Kidney (tissue), 14 donors: ENCODE data around the gene UPK1A. TPM values are rescaled to one million over a fixed set of nuclear protein-coding genes. Genes with fewer than 3 reads are reported as not detected.
A peak's percentile ranks its signal among the peaks of the same experiment; 100 is the strongest.

Source experiments
- DNase-seq, 5 donors: peaks; one replicate each; pipeline ENCODE4 v3.0.0-alpha.2; 2013 to 2020
- FAIRE-seq: peaks from 2 replicates; lab custom pipeline; 2012; peaks lifted over from hg19 to GRCh38; lab: Jason Lieb, UNC
- H3K27ac ChIP-seq, 2 donors: one replicate each; pipeline ENCODE4 v1.7.0; 2013; ENCODE audit warnings: low read depth in 2 of 2, low read length in 2 of 2, inconsistent platforms in 1 of 2
- H3K27me3 ChIP-seq: one replicate; pipeline ENCODE4 v1.7.1; 2013; ENCODE audit warnings: low read length, inconsistent platforms; ENCODE audit not compliant: control insufficient read depth, insufficient read depth
- H3K36me3 ChIP-seq, 3 donors: one replicate each; pipeline versions ENCODE4 v1.7.0 to v1.7.1; 2013; ENCODE audit warnings: low read length in 3 of 3, control low read depth in 1 of 3, inconsistent platforms in 1 of 3; ENCODE audit not compliant: insufficient read depth in 3 of 3, control insufficient read depth in 2 of 3
- H3K4me1 ChIP-seq, 3 donors: one replicate each; pipeline versions ENCODE4 v1.7.0 to v1.7.1; 2013; ENCODE audit warnings: low read length in 3 of 3, inconsistent platforms in 1 of 3, low read depth in 1 of 3; ENCODE audit not compliant: control insufficient read depth in 2 of 3, insufficient read depth in 2 of 3
- H3K4me3 ChIP-seq, 3 donors: one replicate each; pipeline versions ENCODE4 v1.7.0 to v1.8.1; 2013; ENCODE audit warnings: low read length in 3 of 3, control low read depth in 1 of 3, inconsistent platforms in 1 of 3
- H3K9ac ChIP-seq, 3 donors: one replicate each; pipeline versions ENCODE4 v1.7.0 to v1.7.1; 2013; ENCODE audit warnings: low read length in 3 of 3, control low read depth in 1 of 3, inconsistent platforms in 1 of 3
- H3K9me3 ChIP-seq, 3 donors: one replicate each; pipeline versions ENCODE4 v1.7.0 to v1.7.1; 2013; ENCODE audit warnings: low read length in 3 of 3, control low read depth in 1 of 3, inconsistent platforms in 1 of 3; ENCODE audit not compliant: control insufficient read depth in 2 of 3, insufficient read depth in 1 of 3
- CTCF ChIP-seq: IDR thresholded peaks from 3 replicates; pipeline ENCODE4 v1.5.1; 2012; ENCODE audit warnings: mild to moderate bottlenecking, moderate library complexity, borderline replicate concordance; ENCODE audit not compliant: insufficient read depth; ENCODE audit errors: extremely low read depth
- intact Hi-C: fragments of 100-400 bp; cut with DNase I; formaldehyde crosslinking; loops from one replicate; pipeline ENCODE4 v1.11.1; 2022
- polyA plus RNA-seq: library from polyadenylated mRNA; stranded (reverse); fragments of 350-450 nt; fragmentation: Illumina TruSeq; extraction: RNeasy Lipid Tissue Mini Kit (QIAGEN cat#74804); gene quantifications from one replicate; pipeline ENCODE4 v1.2.3, GENCODE V29; 2014; ENCODE audit warnings: low read depth, low replicate concordance; ENCODE audit not compliant: insufficient read depth
- total RNA-seq: library from RNA; stranded (reverse); fragmentation: NEBNext Ultra II Directional; extraction: Animal tissue kit (Norgen Biotek cat#: 25700); gene quantifications from one replicate; pipeline ENCODE4 v1.2.1, GENCODE V29; 2021
- donor health status: control.
- donor health status: control.
- donor health status: control.
- donor health status: control.
- donor health status: control.
- donor health status: DM: yes; HTN: yes; CAD: no.
- donor health status: Normal renal cell carcinoma (clear cell type).

The UPK1A gene
- total and polyA plus RNA-seq, 2 donors from 2014 or later, result 0.32 TPM; not detected in 1

- Histone ChIP-seq H3K9me3 (no peaks in the 10 kb centered on the region), H3K4me3 (peak overlapping the region; percentile 56 to 86 (median 70)), H3K27ac (peak overlapping the region; percentile 86 to 91), H3K4me1 (peaks cover 0 to 10% (median 0%) of the 10 kb centered on the region in 3 donors), H3K36me3 (no peaks in the 10 kb centered on the region), H3K27me3 (no peaks in the 10 kb centered on the region), H3K9ac (peak overlapping the region; percentile 35 to 60 (median 58))
- no peak for TF ChIP-seq CTCF
- FAIRE-seq, result no peak
- intact Hi-C loops, result no loop called here
- peak; percentile 92 to 95 (median 93) for DNase-seq
These were observed 22.8 kb upstream of the UPK1A start for GRCh38 chr19:35643255-35644205.

- Histone ChIP-seq H3K36me3 (no peaks in the 10 kb centered on the region), H3K9me3 (no peaks in the 10 kb centered on the region), H3K9ac (peak overlapping the region; percentile 35 to 60 (median 58)), H3K4me1 (peaks cover 0 to 15% (median 0%) of the 10 kb centered on the region in 3 donors), H3K4me3 (peak overlapping the region; percentile 45 to 86 (median 70)), H3K27me3 (no peaks in the 10 kb centered on the region), H3K27ac (peak overlapping the region; percentile 86 to 91)
- intact Hi-C loops, result no loop called here
- FAIRE-seq, result no peak
- no peak for TF ChIP-seq CTCF
- peak; percentile 93 to 98 (median 96) for DNase-seq
These were observed 21.9 kb upstream of the UPK1A start for GRCh38 chr19:35644206-35644986.

- H3K4me3 ChIP-seq, result peak overlapping the region; percentile 18 to 86 (median 45)
- H3K9ac ChIP-seq, result peak overlapping the region in 1 of 3 donors; percentile 55
- H3K4me1 ChIP-seq, result peaks cover 0 to 17% (median 0%) of the 10 kb centered on the region in 3 donors
- H3K27ac ChIP-seq, result peak overlapping the region; percentile 80 to 91
- no peak for TF ChIP-seq CTCF
- intact Hi-C loops, result no loop called here
- DNase-seq (peak; percentile 76 to 93 (median 84)), FAIRE-seq (no peak)
- no peaks in the 10 kb centered on the region for H3K36me3 ChIP-seq
- H3K27me3 ChIP-seq, result no peaks in the 10 kb centered on the region
- H3K9me3 ChIP-seq, result no peaks in the 10 kb centered on the region
These were observed 21.2 kb upstream of the UPK1A start for GRCh38 chr19:35644987-35645679.
